Measurements from ENCODE around the gene NAPB.

Gene NAPB

GRCh38 chr20:23340524-23340923 is 80.8 kb downstream of the NAPB start:
- no peak overlapping the region for H3K4me3 Mint-ChIP-seq

DNA sequence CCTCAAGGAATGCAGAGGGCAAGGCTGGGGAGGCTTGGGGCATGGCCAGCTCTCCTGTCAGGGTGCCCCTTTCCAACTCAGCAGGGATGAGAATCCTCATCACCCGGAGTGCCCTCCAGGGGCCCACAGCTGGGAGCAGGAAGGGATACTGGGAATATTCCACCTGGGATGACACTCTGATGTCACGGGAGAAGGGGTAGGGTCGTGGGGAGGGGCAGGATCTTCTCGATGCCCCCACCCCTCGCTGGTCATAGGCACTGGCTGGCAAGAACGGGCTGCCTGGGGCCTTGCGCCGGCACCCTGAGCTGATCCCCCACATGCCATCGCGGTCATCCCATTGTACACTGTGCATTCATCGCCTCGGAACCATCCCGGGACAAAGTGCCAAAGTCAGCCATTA is 81.3 kb downstream of the NAPB start:
- H3K4me1 Mint-ChIP-seq (ENCODE audit: low read depth), result no peaks in the 10 kb centered on the region
- no peaks in the 10 kb centered on the region for H3K27me3 Mint-ChIP-seq
- H3K36me3 Mint-ChIP-seq (ENCODE audit: low read depth), result no peaks in the 10 kb centered on the region
- no peak overlapping the region for H3K4me3 Mint-ChIP-seq
- no peaks in the 10 kb centered on the region for H3K9me3 Mint-ChIP-seq
- H3K27ac Mint-ChIP-seq, result no peak overlapping the region

More at GRCh38 chr20:23340524-23340923, 80.8 kb downstream of the NAPB start:
- H3K27me3 Mint-ChIP-seq, result no peaks in the 10 kb centered on the region
- no peak overlapping the region for H3K27ac Mint-ChIP-seq
- no peaks in the 10 kb centered on the region for H3K4me1 Mint-ChIP-seq (ENCODE audit: low read depth)
- no peaks in the 10 kb centered on the region for H3K9me3 Mint-ChIP-seq
- H3K36me3 Mint-ChIP-seq (ENCODE audit: low read depth), result no peaks in the 10 kb centered on the region

GRCh38 chr20:23337312-23337711 is 84.0 kb downstream of the NAPB start:
- Mint-ChIP-seq H3K27me3 (no peaks in the 10 kb centered on the region), H3K36me3 (ENCODE audit: low read depth) (peaks cover 4% of the 10 kb centered on the region), H3K27ac (no peak overlapping the region)

GRCh38 chr20:23336476-23336875 is 84.8 kb downstream of the NAPB start:
- Mint-ChIP-seq H3K27me3 (no peaks in the 10 kb centered on the region), H3K36me3 (ENCODE audit: low read depth) (peaks cover 4% of the 10 kb centered on the region), H3K27ac (no peak overlapping the region), H3K4me1 (ENCODE audit: low read depth) (no peaks in the 10 kb centered on the region), H3K9me3 (no peaks in the 10 kb centered on the region), H3K4me3 (no peak overlapping the region)

More at GRCh38 chr20:23337312-23337711, 84.0 kb downstream of the NAPB start:
- Mint-ChIP-seq H3K4me3 (no peak overlapping the region), H3K9me3 (no peaks in the 10 kb centered on the region), H3K4me1 (ENCODE audit: low read depth) (no peaks in the 10 kb centered on the region)

DNA sequence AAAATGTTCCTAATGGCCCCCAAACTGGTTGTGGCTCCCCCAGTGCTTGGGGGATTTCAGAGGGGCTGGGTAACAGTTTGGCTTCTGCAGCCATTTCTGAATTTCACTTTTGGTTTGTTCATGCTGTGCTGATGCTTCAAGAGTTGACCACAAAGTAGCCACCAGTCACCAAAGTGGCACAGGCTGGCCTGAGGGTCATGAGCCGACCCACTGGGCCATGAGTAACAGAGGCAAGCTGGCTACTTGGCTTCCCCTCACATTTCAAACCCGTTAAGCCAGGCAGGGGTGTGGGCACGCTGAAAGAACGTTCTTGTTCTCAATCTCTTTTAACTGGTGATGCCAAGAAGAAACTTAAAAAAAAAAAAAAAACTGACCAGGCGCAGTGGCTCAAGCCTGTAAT is 85.8 kb downstream of the NAPB start:
- Mint-ChIP-seq H3K36me3 (ENCODE audit: low read depth) (peaks cover 4% of the 10 kb centered on the region), H3K27me3 (no peaks in the 10 kb centered on the region), H3K4me3 (no peak overlapping the region), H3K27ac (no peak overlapping the region), H3K9me3 (no peaks in the 10 kb centered on the region), H3K4me1 (ENCODE audit: low read depth) (no peaks in the 10 kb centered on the region)

DNA sequence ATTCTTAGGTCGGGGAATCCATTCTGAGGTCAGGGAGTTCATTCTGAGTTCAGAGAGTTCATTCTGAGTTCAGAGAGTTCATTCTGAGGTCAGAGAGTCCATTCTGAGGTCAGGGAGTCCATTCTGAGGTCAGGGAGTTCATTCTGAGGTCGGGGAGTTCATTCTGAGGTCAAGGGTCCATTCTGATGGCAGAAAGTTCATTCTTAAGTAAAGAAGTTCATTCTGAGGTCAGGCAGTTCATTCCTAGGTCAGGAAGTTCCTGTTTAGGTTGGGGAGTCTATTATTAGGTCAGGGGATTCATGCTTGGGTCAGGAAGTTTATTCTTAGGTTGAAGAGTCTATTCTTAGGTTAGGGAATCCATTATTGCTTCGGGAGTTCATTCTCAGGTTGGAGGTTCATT is 87.2 kb downstream of the NAPB start:
- Mint-ChIP-seq H3K4me3 (no peak overlapping the region), H3K4me1 (ENCODE audit: low read depth) (no peaks in the 10 kb centered on the region), H3K27ac (peak overlapping the region; percentile 56), H3K27me3 (no peaks in the 10 kb centered on the region), H3K9me3 (no peaks in the 10 kb centered on the region), H3K36me3 (ENCODE audit: low read depth) (peaks cover 4% of the 10 kb centered on the region)

DNA sequence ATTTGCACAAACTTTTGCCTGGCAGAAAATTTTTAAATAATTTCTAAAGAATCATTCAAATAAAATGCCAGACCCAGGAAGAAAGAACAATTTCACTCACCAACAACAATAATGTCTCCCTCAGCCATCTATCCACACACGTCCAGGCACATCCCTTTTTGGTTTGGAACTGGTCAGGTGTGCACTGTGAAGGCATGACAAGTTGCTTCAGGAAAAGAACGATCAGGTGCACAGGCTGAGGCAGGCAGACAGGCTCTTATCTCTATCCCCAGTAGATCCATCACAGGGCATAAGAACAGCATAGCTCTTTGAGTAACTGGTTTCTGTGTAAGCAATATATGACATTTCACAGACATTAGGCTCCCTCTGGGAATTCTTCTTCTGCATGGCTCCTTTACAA is 88.8 kb downstream of the NAPB start:
- H3K27ac Mint-ChIP-seq, result no peak overlapping the region

GRCh38 chr20:23331450-23332350 is 89.6 kb downstream of the NAPB start:
- no peak overlapping the region for H3K27ac Mint-ChIP-seq
- no peak overlapping the region for H3K4me3 Mint-ChIP-seq
- H3K9me3 Mint-ChIP-seq, result no peaks in the 10 kb centered on the region
- peaks cover 4% of the 10 kb centered on the region for H3K36me3 Mint-ChIP-seq (ENCODE audit: low read depth)
- H3K27me3 Mint-ChIP-seq, result no peaks in the 10 kb centered on the region
- no peaks in the 10 kb centered on the region for H3K4me1 Mint-ChIP-seq (ENCODE audit: low read depth)

More for the DNA sequence above, 88.8 kb downstream of the NAPB start:
- Mint-ChIP-seq H3K9me3 (no peaks in the 10 kb centered on the region), H3K36me3 (ENCODE audit: low read depth) (peaks cover 4% of the 10 kb centered on the region), H3K27me3 (no peaks in the 10 kb centered on the region), H3K4me3 (no peak overlapping the region), H3K4me1 (ENCODE audit: low read depth) (no peaks in the 10 kb centered on the region)

DNA sequence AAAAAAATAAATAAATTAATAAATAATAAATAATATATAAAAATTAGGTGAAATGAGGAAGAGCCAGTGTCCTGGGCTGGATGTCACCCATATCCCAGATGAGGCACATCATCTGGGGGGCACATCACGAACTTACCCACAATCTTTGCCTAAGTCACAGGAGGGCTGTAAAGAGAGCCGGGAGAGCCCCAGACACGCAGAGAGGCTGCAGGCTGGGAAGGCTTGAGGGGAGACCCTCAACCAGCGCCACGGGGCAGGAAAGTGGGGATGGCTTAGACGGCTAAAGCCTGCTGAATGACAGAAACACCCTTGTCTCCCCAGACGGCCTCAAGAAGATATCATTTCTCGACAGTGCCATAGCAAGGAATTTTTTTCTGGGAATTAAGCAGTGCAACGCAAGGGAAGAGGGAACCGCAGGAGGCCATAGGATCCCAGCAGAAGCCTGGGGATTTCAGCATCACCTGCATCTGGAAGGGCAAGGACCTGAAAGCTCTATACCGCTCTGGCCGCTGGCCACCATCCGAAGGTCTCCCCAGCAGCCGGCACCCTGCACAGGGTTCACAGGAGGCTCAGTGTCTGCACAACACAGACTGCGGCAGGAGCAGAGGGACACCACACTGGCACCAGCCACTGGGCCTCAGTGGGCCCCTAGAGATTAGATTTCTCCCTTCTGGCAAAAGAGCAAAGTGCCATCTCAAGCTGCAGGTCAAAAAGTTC is 93.5 kb downstream of the NAPB start:
- Mint-ChIP-seq H3K27me3 (no peaks in the 10 kb centered on the region), H3K9me3 (no peaks in the 10 kb centered on the region), H3K36me3 (ENCODE audit: low read depth) (no peaks in the 10 kb centered on the region), H3K4me3 (no peak overlapping the region), H3K27ac (no peak overlapping the region), H3K4me1 (ENCODE audit: low read depth) (no peaks in the 10 kb centered on the region)

DNA sequence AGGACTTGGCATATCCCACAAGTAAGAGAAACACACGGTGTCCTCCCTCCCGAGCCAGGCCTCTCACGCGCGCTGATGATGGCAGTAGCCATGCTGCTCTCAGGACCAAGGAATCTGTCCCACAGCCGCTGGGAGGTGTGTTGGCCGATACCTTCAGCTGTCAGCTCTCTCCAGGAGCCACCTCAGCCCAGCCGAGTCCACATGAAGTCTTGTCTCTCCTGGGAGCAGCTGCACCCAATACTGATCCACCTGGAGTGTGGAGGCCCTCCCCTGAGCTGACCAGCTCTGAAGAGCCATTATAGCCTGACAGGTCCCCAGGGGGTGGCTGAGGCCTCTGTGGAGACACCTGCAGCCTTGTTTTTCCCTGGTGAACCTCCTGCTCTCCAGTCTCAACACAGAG is 94.5 kb downstream of the NAPB start:
- no peaks in the 10 kb centered on the region for H3K27me3 Mint-ChIP-seq
- no peak overlapping the region for H3K4me3 Mint-ChIP-seq
- H3K4me1 Mint-ChIP-seq (ENCODE audit: low read depth), result no peaks in the 10 kb centered on the region
- H3K36me3 Mint-ChIP-seq (ENCODE audit: low read depth), result no peaks in the 10 kb centered on the region
- no peak overlapping the region for H3K27ac Mint-ChIP-seq
- no peaks in the 10 kb centered on the region for H3K9me3 Mint-ChIP-seq

DNA sequence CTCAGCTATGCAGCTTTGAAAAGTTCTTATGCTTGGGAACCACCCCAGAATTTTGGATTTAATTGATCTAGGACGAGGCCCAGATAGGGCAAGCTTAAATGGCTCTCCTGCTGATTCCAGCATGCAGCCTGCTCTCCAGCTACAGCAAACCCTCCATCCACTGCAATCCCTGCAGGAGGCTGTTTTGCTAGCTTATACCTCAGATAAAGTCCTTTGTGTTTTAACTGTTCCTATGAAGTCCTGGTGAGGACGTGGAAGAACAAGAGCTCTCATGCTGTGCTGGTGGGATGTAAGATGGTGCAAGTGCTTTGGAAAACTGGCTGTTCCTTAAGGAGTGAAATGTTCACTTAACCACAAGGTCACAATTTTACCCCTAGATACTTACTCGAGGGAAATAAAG is 96.2 kb downstream of the NAPB start:
- Mint-ChIP-seq H3K36me3 (ENCODE audit: low read depth) (no peaks in the 10 kb centered on the region), H3K27ac (no peak overlapping the region)

More for the DNA sequence above, 96.2 kb downstream of the NAPB start:
- H3K9me3 Mint-ChIP-seq, result no peaks in the 10 kb centered on the region
- H3K4me3 Mint-ChIP-seq, result no peak overlapping the region
- H3K4me1 Mint-ChIP-seq (ENCODE audit: low read depth), result no peaks in the 10 kb centered on the region
- H3K27me3 Mint-ChIP-seq, result no peaks in the 10 kb centered on the region

Data from stimulated activated naive CD8-positive, alpha-beta T cell treated with anti-CD3 and anti-CD28 coated beads, Interleukin-15, Interleukin-2, amounts not matched to agents 100 ng/mL and 50 ng/mL, for 24 hours (primary cell).